Tibial nerve (tissue), 4 donors: Measurements from ENCODE around the gene BMERB1. TPM values are rescaled to one million over a fixed set of nuclear protein-coding genes. Genes with fewer than 3 reads are reported as not detected.
A peak's percentile ranks its signal among the peaks of the same experiment; 100 is the strongest.

Experiments used
- DNase-seq, 2 donors: peaks; one replicate each; pipeline ENCODE4 v3.0.0-alpha.2; 2019; ENCODE audit warnings: low spot score in 2 of 2
- H3K27ac ChIP-seq, 4 donors: fragments of 200-600 bp; sonication (generic) in 3 of 4; one replicate each; pipeline ENCODE4 v1.5.1; 2017 to 2019; ENCODE audit warnings: mild to moderate bottlenecking in 1 of 4
- H3K27me3 ChIP-seq, 2 donors: fragments of 200-600 bp; sonication (generic) in 1 of 2; one replicate each; pipeline versions ENCODE4 v1.5.1 to v1.6.0; 2017 to 2019
- H3K36me3 ChIP-seq, 3 donors: fragments of 200-600 bp; sonication (generic); one replicate each; pipeline ENCODE4 v1.5.1; 2018 to 2019
- H3K4me1 ChIP-seq, 4 donors: fragments of 200-600 bp; sonication (generic) in 3 of 4; one replicate each; pipeline ENCODE4 v1.5.1; 2017 to 2019
- H3K4me3 ChIP-seq, 4 donors: fragments of 200-600 bp; sonication (generic) in 3 of 4; one replicate each; pipeline ENCODE4 v1.5.1; 2017 to 2019; ENCODE audit warnings: mild to moderate bottlenecking in 1 of 4, moderate library complexity in 1 of 4
- H3K9me3 ChIP-seq, 4 donors: fragments of 200-600 bp; sonication (generic) in 3 of 4; one replicate each; pipeline ENCODE4 v1.5.1; 2017 to 2019
- CTCF ChIP-seq, 5 experiments: fragments of 200-600 bp in 3 of 5; fragments of 450-650 bp in 2 of 5; sonication (generic) in 3 of 5; IDR thresholded peaks; one replicate each; pipeline ENCODE4 v1.5.1; 2016 to 2019; ENCODE audit warnings: antibody characterized with exemption in 5 of 5, mild to moderate bottlenecking in 3 of 5, moderate library complexity in 2 of 5
- EP300 ChIP-seq, 2 donors: sonication (generic); formaldehyde crosslinking; IDR thresholded peaks; one replicate each; pipeline ENCODE4 v1.6.1; 2017; ENCODE audit warnings: antibody characterized with exemption in 2 of 2, mild to moderate bottlenecking in 1 of 2
- POLR2A ChIP-seq, 2 donors: fragments of 450-650 bp; IDR thresholded peaks; one replicate each; pipeline ENCODE4 v1.6.1; 2017; ENCODE audit warnings: antibody characterized with exemption in 2 of 2, mild to moderate bottlenecking in 2 of 2, moderate library complexity in 2 of 2
- WGBS, 2 donors: methylation state at CpG; one replicate each; pipeline ENCODE4 v1.1.5; 2018; 5-methylcytosine and 5-hydroxymethylcytosine counted together
- total RNA-seq, 4 donors: library from RNA; depleted of rRNA; stranded (reverse); fragments of >200 nt; gene quantifications; one replicate each; pipeline ENCODE4 v1.1.0, GENCODE V29; 2016

The BMERB1 gene
- total RNA-seq, 4 donors from 2014 or later, result 42.9 to 85.9 (median 54.8) TPM

GRCh38 chr16:15621456-15621855 lies 187.1 kb downstream of the BMERB1 start:
- no peaks in the 10 kb centered on the region for H3K27me3 ChIP-seq
- H3K9me3 ChIP-seq, result no peaks in the 10 kb centered on the region
- H3K27ac ChIP-seq, result no peak overlapping the region
- TF ChIP-seq EP300 (IDR thresholded peaks at IDR 0.05) (no peak), POLR2A (IDR thresholded peaks at IDR 0.05) (no peak), CTCF (IDR thresholded peaks at IDR 0.05) (no peak)
- peaks cover 7 to 94% (median 33%) of the 10 kb centered on the region in 3 donors for H3K36me3 ChIP-seq
- 69 to 75% methylated on average over 4 of the region's 4 CpGs for WGBS, 2 donors
- no peak overlapping the region for H3K4me3 ChIP-seq
- DNase-seq, result no peak
- H3K4me1 ChIP-seq, result no peaks in the 10 kb centered on the region

- Histone ChIP-seq H3K4me3 (no peak overlapping the region), H3K4me1 (no peaks in the 10 kb centered on the region), H3K27me3 (no peaks in the 10 kb centered on the region), H3K27ac (no peak overlapping the region), H3K9me3 (no peaks in the 10 kb centered on the region), H3K36me3 (peaks cover 6 to 94% (median 33%) of the 10 kb centered on the region in 3 donors)
- TF ChIP-seq CTCF (IDR thresholded peaks at IDR 0.05), result no peak
- TF ChIP-seq EP300 (IDR thresholded peaks at IDR 0.05), result no peak
- TF ChIP-seq POLR2A (IDR thresholded peaks at IDR 0.05), result no peak
- WGBS, 2 donors, result 92 to 95% methylated on average over 8 of the region's 8 CpGs
- DNase-seq, result no peak
Observed at GRCh38 chr16:15621889-15622288, 187.5 kb downstream of the BMERB1 start.

GRCh38 chr16:15631730-15632409 lies 197.5 kb downstream of the BMERB1 start:
- Histone ChIP-seq H3K27me3 (no peaks in the 10 kb centered on the region), H3K4me1 (peaks cover 0 to 6% (median 4%) of the 10 kb centered on the region in 4 donors), H3K4me3 (no peak overlapping the region), H3K9me3 (no peaks in the 10 kb centered on the region), H3K27ac (no peak overlapping the region), H3K36me3 (peaks cover 0 to 95% (median 27%) of the 10 kb centered on the region in 3 donors)
- DNase-seq, result no peak
- TF ChIP-seq EP300 (IDR thresholded peaks at IDR 0.05), result no peak
- TF ChIP-seq CTCF (IDR thresholded peaks at IDR 0.05), result no peak
- TF ChIP-seq POLR2A (IDR thresholded peaks at IDR 0.05), result no peak
- WGBS, 2 donors, result 97 to 99% methylated on average over 2 of the region's 2 CpGs

GRCh38 chr16:15635926-15636325 lies 201.5 kb downstream of the BMERB1 start:
- Histone ChIP-seq H3K27ac (no peak overlapping the region), H3K27me3 (no peaks in the 10 kb centered on the region), H3K36me3 (peaks cover 0 to 82% (median 18%) of the 10 kb centered on the region in 3 donors), H3K4me1 (peaks cover 0 to 22% (median 12%) of the 10 kb centered on the region in 4 donors), H3K9me3 (no peaks in the 10 kb centered on the region), H3K4me3 (no peak overlapping the region)
- no peak for TF ChIP-seq POLR2A (IDR thresholded peaks at IDR 0.05)
- no peak for TF ChIP-seq EP300 (IDR thresholded peaks at IDR 0.05)
- no peak for TF ChIP-seq CTCF (IDR thresholded peaks at IDR 0.05)
- 89 to 92% methylated on average over 9 of the region's 9 CpGs for WGBS, 2 donors
- no peak for DNase-seq

- Histone ChIP-seq H3K9me3 (no peaks in the 10 kb centered on the region), H3K4me1 (peaks cover 0 to 27% (median 16%) of the 10 kb centered on the region in 4 donors), H3K4me3 (no peak overlapping the region), H3K36me3 (peaks cover 0 to 76% (median 18%) of the 10 kb centered on the region in 3 donors), H3K27me3 (no peaks in the 10 kb centered on the region), H3K27ac (peak overlapping the region in 1 of 4 donors; percentile 29)
- no peak for DNase-seq
- no peak for TF ChIP-seq EP300 (IDR thresholded peaks at IDR 0.05)
- TF ChIP-seq CTCF (IDR thresholded peaks at IDR 0.05), result no peak
- TF ChIP-seq POLR2A (IDR thresholded peaks at IDR 0.05), result no peak
Observed at GRCh38 chr16:15636392-15636873, 202.0 kb downstream of the BMERB1 start.
